GM19023 (cell line): ENCODE measurements around the gene CAPRIN2.

Experiments used
- ATAC-seq: cut with Tn5 transposase; IDR thresholded peaks from one replicate; pipeline ENCODE4 v1.9.1; 2021; ENCODE audit warnings: mild to moderate bottlenecking, moderate library complexity; ENCODE audit not compliant: unreplicated experiment

The CAPRIN2 gene

GRCh38 chr12:30754750-30755394 lies at the start of gene CAPRIN2:
Gene CAPRIN2, minus strand, starts transcription at chr12:30754951. Its CDS starts 1,431 bp downstream, at chr12:30753520.
- peak; percentile 95 for ATAC-seq

DNA sequence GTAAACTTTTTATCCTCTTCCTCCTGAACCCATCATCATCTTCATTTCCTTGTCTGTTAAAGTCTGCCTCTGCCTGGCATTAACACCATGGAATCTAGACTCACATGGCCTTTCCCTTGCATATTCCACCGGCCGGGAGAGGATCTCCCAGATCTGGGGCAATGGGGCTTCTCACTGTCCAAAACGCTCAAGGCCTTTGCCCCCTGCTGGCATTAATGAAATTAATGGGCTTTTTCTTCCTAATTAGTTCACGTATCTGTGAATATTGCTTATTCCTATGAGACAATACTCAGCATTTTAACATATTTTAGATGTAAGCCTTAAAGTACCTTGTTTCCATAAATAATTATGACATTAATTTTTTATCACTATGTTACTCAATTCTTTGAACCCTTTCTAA lies 42.9 kb upstream of the CAPRIN2 start:
- ATAC-seq, result no peak

DNA sequence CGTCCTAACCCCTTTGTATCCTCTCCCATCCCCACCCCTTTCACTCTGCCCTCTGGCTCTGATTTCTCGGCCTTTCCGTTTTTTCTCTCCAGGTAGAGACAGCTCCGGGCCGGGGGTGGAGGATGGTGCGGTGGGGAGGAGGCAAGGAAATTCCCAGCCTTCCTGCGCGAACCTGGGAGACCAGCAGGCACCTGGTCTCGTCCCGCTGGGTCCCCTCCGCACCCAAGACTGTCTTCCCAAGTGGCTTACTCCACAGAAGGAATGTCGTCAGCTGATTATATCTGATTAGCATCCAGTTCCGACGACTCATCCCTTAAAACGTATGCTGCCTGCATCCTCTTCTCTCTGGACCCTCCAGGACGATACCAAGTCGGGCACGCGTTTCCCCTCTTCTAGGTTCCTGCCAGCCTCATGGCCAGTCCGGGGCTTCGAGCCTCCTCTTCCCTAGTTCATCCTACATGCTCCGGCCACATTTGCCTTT lies 42.2 kb upstream of the CAPRIN2 start:
- no peak for ATAC-seq

GRCh38 chr12:30796313-30796780 lies 41.6 kb upstream of the CAPRIN2 start:
- no peak for ATAC-seq

DNA sequence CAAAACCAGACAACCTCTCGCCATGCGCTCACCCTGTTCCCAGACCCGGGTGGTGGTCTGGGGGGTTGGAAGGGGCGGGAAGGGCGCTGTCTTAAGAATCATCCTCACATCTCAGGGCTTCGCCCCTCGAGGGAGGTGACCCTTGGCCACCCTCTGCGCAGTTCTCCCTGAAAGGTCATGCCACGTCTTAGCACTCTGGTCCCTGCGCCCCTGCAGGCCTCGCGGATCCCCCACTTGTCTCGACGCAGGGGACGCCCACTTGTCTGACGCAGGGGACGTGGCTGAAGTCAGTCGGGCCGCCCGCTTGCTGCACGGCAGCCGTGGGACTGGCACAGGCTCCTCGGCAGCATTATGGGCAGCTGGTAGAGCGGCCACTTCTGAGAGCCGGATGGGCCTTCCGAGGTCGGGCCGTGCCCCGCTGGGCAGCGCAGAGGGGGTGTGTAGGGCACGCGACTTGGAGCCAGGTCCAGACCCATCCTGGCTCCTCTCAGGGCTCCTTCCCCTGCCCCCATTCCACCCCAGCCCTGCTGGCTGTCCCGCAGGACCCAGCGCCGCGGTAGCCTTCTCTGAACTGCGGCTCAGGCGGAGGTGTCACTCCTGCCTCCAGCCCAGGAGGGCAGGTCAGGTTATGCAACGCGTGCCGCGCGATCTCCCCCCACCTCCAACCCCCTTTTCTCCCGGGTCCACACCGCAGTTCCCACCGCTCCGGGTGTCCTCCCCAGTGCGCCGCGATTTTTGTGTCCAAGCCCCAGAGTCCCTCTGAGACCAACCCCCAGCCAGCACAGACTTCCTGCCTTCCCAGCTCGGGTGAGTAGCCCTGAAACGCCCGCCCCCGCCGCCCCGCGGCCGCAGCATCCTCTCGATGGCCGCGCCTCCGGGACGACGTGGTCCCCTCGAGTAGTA lies 40.9 kb upstream of the CAPRIN2 start:
- peak; percentile 84 for ATAC-seq

GRCh38 chr12:30794591-30795409 lies 40.0 kb upstream of the CAPRIN2 start:
- ATAC-seq, result no peak

- no peak for ATAC-seq
These were observed 39.3 kb upstream of the CAPRIN2 start for GRCh38 chr12:30794020-30794419.

DNA sequence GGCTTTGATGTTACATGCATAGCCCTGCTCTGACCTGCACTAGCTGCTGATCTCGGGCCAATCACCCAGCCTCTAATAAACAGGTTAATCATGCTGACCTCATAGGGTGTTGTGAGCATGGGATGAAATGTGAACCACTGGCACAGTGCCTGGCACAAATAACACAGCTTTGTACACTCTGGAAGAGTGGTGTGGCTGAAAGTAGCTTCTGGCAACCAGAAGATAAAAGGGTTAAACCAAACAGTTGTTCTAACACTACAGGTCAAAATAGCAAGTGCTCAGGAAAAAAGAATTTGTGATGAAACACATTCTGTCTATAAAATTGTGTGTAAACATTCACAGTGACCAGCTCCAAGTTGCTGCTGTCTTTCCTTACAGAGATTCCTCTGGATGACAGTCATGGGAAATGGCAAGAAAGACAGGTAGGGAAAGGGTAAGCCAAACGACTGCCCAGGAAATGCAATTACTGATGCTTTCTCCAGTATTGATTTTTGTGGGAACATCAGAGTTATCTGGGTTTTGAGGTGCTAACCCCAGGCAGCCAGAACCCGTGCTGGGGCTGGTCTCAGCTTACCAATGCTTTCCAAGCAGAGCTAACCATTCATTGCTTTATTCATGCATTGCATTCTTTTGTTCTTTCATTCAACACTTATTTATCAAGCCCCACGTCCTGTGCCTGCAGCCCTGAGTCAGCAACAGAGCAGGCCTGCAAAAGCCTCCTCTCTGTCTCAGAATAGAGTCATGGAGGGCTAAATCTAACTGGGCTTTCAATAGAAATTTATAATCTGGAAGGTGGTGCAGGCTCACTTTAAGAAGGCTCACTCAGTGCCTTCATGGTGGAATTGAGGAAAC lies 38.1 kb upstream of the CAPRIN2 start:
- ATAC-seq, result no peak

DNA sequence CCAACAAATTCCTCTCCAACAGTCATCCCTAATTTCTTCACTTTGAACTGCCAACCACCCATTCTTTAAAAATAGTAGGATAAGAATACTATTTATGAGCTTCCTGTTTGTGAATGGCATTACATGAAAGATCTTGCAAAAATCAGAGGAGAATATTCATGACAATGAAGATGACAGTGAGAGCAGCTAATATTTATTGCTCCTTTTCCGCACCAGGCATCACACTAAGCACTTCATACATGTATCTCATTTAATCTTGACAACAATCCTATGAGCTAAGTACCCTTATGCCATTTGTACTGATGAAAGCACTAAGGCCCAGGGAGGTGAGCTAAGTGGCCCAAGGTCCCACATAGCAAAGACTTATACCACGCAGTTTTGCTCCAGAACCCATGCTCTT lies 37.3 kb upstream of the CAPRIN2 start:
- no peak for ATAC-seq

DNA sequence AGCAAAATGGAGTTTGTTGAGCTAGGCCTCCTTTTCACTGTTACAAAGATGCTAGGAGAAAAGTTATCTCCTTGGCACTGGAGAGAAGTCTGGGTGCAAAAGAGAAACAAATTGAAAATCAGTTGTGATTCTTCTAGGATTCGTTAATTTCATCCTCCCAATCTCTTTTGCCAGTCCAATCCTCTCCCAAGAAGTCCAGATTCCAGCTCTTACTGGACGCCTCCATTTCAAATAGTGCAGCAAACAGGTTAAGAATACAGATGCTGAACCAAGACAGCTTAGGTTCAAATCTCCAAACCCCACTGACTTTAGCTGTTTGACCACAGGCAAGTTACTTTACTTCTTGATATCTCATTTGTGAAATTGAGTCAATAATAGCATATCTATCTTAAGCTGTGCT lies 34.0 kb upstream of the CAPRIN2 start:
- ATAC-seq, result no peak

- ATAC-seq, result no peak
These were observed 30.9 kb upstream of the CAPRIN2 start for GRCh38 chr12:30785630-30786029.

- no peak for ATAC-seq
These were observed 29.8 kb upstream of the CAPRIN2 start for GRCh38 chr12:30784508-30784907.

GRCh38 chr12:30783946-30784345 lies 29.2 kb upstream of the CAPRIN2 start:
- no peak for ATAC-seq

DNA sequence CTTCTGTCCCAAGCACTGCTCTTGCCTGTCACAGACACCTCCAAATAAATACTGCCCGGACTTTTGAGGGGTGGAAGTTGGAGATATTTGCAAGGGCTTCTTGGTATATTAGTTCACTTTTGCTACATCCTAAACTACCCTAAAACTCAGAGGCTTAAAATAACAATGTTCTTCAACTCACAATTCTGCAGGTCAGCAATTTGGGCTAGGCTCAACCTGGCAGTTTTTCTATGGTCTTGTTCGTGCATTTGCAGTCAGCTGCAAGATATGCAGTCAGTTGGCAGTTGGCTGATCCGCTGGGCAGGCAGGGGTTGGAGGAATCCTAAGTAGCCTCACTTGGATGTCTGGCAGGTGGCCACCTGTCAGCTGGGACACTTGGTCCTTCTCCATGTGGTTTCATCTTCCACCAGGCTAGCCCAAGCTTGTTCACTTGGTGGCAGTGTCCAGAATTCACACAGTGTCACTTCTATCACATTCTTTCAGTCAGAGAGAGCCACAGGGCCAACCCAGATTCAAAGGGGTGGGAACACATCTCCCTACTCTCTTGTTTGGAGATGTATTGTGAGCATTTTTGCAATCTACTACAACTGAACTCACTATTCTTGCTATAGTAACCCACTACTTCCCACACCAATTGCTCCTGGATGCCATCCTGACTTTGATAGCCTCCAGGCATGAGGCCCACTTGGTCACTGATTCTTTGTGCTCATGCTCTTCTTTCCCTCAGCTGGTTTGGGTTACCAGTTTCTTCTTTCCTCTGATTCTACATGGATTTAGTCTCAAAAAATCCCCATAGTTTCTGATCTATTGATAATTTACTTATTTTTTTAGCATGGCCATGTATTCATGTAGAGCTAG lies 27.8 kb upstream of the CAPRIN2 start:
- ATAC-seq, result no peak

DNA sequence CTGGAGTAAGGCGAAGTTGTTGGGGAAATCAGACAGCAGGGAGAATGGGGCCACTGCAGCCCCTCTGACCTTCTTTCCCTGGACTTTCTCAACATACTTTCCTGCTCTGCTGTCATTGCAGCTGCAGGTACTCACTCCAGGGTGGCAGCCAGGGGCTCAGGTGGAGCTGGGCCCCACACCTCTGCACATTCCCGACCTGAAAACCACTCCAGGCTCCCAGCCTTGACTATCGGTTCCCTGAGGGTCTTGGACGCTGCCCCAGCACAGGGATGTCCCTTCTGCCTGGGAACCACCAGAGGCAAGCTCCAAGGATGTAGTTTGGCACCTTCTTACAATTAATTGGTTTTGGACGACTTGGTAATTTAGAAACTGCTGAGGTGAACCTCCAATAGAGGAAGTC lies 24.8 kb upstream of the CAPRIN2 start:
- no peak for ATAC-seq

- no peak for ATAC-seq
These were observed 24.4 kb upstream of the CAPRIN2 start for GRCh38 chr12:30779178-30779577.

- no peak for ATAC-seq
These were observed 19.8 kb upstream of the CAPRIN2 start for GRCh38 chr12:30774599-30774998.

- no peak for ATAC-seq
These were observed 15.1 kb upstream of the CAPRIN2 start for GRCh38 chr12:30769802-30770201.

GRCh38 chr12:30764251-30764650 lies 9.5 kb upstream of the CAPRIN2 start:
- no peak for ATAC-seq
